ENCODE measurements around the gene PDLIM5. TPM values are rescaled to one million over a fixed set of nuclear protein-coding genes. Genes with fewer than 3 reads are reported as not detected.

Gene PDLIM5
- total RNA-seq, 1 experiment from 2014 or later, result 58.0 TPM

- no peak overlapping the region for H3K56ac ChIP-seq (ENCODE audit: insufficient read length, low read depth, low read length)
- H3K4me2 ChIP-seq (ENCODE audit: insufficient read depth, insufficient read length, low read length), result no peak overlapping the region
- H3K9ac ChIP-seq (ENCODE audit: extremely low read depth, insufficient read length, low read length), result no peak overlapping the region
- no peak overlapping the region for H2AFZ ChIP-seq (ENCODE audit: low read length)
- H4K20me1 ChIP-seq (ENCODE audit: control insufficient read depth, insufficient read depth, insufficient read length), result no peaks in the 10 kb centered on the region
- H3K23ac ChIP-seq (ENCODE audit: insufficient read length, low read depth, low read length), result no peak overlapping the region
- Mint-ChIP-seq H3K4me3 (no peak overlapping the region), H3K36me3 (ENCODE audit: insufficient read depth in 1 of 3, low read depth in 3 of 3) (no peaks in the 10 kb centered on the region; a peak in 2 of 7 replicates), H3K9me3 (no peaks in the 10 kb centered on the region; a peak in 1 of 5 replicates), H3K4me1 (peaks cover 17 to 30% of the 10 kb centered on the region in 2 experiments), H3K27ac (no peak overlapping the region), H3K27me3 (ENCODE audit: low read depth) (no peaks in the 10 kb centered on the region)
- no peaks in the 10 kb centered on the region for H3K27me3 ChIP-seq (ENCODE audit: insufficient read depth, low read length)
- no peak overlapping the region for H2BK5ac ChIP-seq (ENCODE audit: insufficient read length, low read length)
- no peaks in the 10 kb centered on the region for H3K79me1 ChIP-seq (ENCODE audit: insufficient read depth, low read depth, low read length, poor library complexity, severe bottlenecking)
- H4K8ac ChIP-seq (replicated peaks; ENCODE audit: insufficient read length, low read depth, low read length), result no peak overlapping the region
- no peak overlapping the region for H3K4ac ChIP-seq (ENCODE audit: low read depth, low read length)
- H3K79me2 ChIP-seq (ENCODE audit: insufficient read depth, low read length), result no peaks in the 10 kb centered on the region
- TF ChIP-seq, protein P1, sequence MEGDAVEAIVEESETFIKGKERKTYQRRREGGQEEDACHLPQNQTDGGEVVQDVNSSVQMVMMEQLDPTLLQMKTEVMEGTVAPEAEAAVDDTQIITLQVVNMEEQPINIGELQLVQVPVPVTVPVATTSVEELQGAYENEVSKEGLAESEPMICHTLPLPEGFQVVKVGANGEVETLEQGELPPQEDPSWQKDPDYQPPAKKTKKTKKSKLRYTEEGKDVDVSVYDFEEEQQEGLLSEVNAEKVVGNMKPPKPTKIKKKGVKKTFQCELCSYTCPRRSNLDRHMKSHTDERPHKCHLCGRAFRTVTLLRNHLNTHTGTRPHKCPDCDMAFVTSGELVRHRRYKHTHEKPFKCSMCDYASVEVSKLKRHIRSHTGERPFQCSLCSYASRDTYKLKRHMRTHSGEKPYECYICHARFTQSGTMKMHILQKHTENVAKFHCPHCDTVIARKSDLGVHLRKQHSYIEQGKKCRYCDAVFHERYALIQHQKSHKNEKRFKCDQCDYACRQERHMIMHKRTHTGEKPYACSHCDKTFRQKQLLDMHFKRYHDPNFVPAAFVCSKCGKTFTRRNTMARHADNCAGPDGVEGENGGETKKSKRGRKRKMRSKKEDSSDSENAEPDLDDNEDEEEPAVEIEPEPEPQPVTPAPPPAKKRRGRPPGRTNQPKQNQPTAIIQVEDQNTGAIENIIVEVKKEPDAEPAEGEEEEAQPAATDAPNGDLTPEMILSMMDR (conservative IDR thresholded peaks at IDR 0.05), result no peak
- no peak overlapping the region for H2AK5ac ChIP-seq (ENCODE audit: insufficient read length, low read length)
- H2BK15ac ChIP-seq (ENCODE audit: low read depth, low read length), result no peak overlapping the region
- H2BK120ac ChIP-seq (ENCODE audit: low read depth, low read length, poor library complexity, severe bottlenecking), result no peak overlapping the region
- H4K5ac ChIP-seq (ENCODE audit: insufficient read length, low read depth, low read length), result no peak overlapping the region
- no peak overlapping the region for H3K27ac ChIP-seq (ENCODE audit: insufficient read length, low read depth, low read length)
- DNase-seq, result no peak
- no peaks in the 10 kb centered on the region for H3K23me2 ChIP-seq (ENCODE audit: insufficient read length, low read depth, low read length, poor library complexity, severe bottlenecking)
- no peaks in the 10 kb centered on the region for H3K9me3 ChIP-seq (ENCODE audit: control insufficient read depth, low read depth, low read length)
- no peaks in the 10 kb centered on the region; the same call in 1 of the 2 replicates for H3K4me1 ChIP-seq (ENCODE audit: insufficient read depth, low read length)
- H3T11ph ChIP-seq (ENCODE audit: low read length), result no peak overlapping the region
- no peak overlapping the region for H3K14ac ChIP-seq (ENCODE audit: insufficient read depth, low read length)
- H4K91ac ChIP-seq (ENCODE audit: insufficient read length, low read depth, low read length), result no peak overlapping the region
- no peak overlapping the region for H2BK12ac ChIP-seq (ENCODE audit: insufficient read length, low read depth, low read length)
- H2BK20ac ChIP-seq (ENCODE audit: low read depth, low read length, poor library complexity, severe bottlenecking), result no peak overlapping the region
- no peak overlapping the region for H3K18ac ChIP-seq (ENCODE audit: insufficient read length, low read depth, low read length)
Observed at GRCh38 chr4:94411296-94411695, 40.4 kb upstream of the PDLIM5 start.

All from H9 (cell line).